ENCODE data around the gene PTGER1. TPM values are rescaled to one million over a fixed set of nuclear protein-coding genes. Genes with fewer than 3 reads are reported as not detected.

PTGER1 gene
- total RNA-seq, 2 donors from 2014 or later, result 0.81 to 1.0 TPM

- H3K4me1 Mint-ChIP-seq, result peaks cover 2% of the 10 kb centered on the region
- H3K4me3 ChIP-seq (ENCODE audit: low read length), result no peak overlapping the region
- no peaks in the 10 kb centered on the region for H3K9me3 ChIP-seq (ENCODE audit: control insufficient read depth, low read length)
- H3K27ac ChIP-seq (ENCODE audit: low read depth, low read length), result no peak overlapping the region
- H3K27me3 Mint-ChIP-seq (ENCODE audit: insufficient read depth), result no peaks in the 10 kb centered on the region
- H3K9me3 Mint-ChIP-seq, result no peaks in the 10 kb centered on the region
- H3K36me3 ChIP-seq (ENCODE audit: control insufficient read depth, insufficient read depth, low read length), result peaks cover 37% of the 10 kb centered on the region
- DNase-seq, result no peak
- no peak for TF ChIP-seq CTCF (conservative IDR thresholded peaks at IDR 0.05)
- H3K27ac Mint-ChIP-seq, result no peak overlapping the region
- H3K27me3 ChIP-seq (ENCODE audit: control insufficient read depth, insufficient read depth, low read length, poor library complexity, severe bottlenecking), result no peaks in the 10 kb centered on the region
- 91 to 97% methylated on average over 12 to 16 of the region's 16 CpGs for WGBS, 2 experiments (ENCODE audit: insufficient coverage in 1 of 2, insufficient read length in 1 of 2)
- H3K36me3 Mint-ChIP-seq (ENCODE audit: low read depth), result peaks cover 50% of the 10 kb centered on the region
- no peak overlapping the region for H3K4me3 Mint-ChIP-seq
- H3K9ac ChIP-seq (ENCODE audit: extremely low read depth, low read length, poor library complexity, severe bottlenecking), result no peak overlapping the region
- no peaks in the 10 kb centered on the region for H3K4me1 ChIP-seq (ENCODE audit: control insufficient read depth, insufficient read depth, low read length)
Observed at GRCh38 chr19:14487370-14488125, 12.4 kb upstream of the PTGER1 start.

GRCh38 chr19:14482172-14482941, 7.2 kb upstream of the PTGER1 start:
- H3K9ac ChIP-seq (ENCODE audit: extremely low read depth, low read length, poor library complexity, severe bottlenecking), result no peak overlapping the region

GRCh38 chr19:14480700-14481079, 5.5 kb upstream of the PTGER1 start:
- no peak for TF ChIP-seq CTCF (conservative IDR thresholded peaks at IDR 0.05)
- H3K4me3 ChIP-seq (ENCODE audit: low read length), result no peak overlapping the region
- no peak overlapping the region for H3K4me3 Mint-ChIP-seq

More at GRCh38 chr19:14482172-14482941, 7.2 kb upstream of the PTGER1 start:
- H3K27ac ChIP-seq (ENCODE audit: low read depth, low read length), result no peak overlapping the region
- WGBS, 2 experiments (ENCODE audit: insufficient coverage in 1 of 2, insufficient read length in 1 of 2), result 97 to 100% methylated on average over 5 to 17 of the region's 18 CpGs
- no peaks in the 10 kb centered on the region for H3K9me3 ChIP-seq (ENCODE audit: control insufficient read depth, low read length)
- peaks cover 38% of the 10 kb centered on the region for H3K36me3 Mint-ChIP-seq (ENCODE audit: low read depth)
- H3K36me3 ChIP-seq (ENCODE audit: control insufficient read depth, insufficient read depth, low read length), result peaks cover 41% of the 10 kb centered on the region
- H3K27ac Mint-ChIP-seq, result no peak overlapping the region
- no peak for DNase-seq
- H3K27me3 Mint-ChIP-seq (ENCODE audit: insufficient read depth), result no peaks in the 10 kb centered on the region
- no peak overlapping the region for H3K4me3 Mint-ChIP-seq
- H3K4me1 Mint-ChIP-seq, result peaks cover 2% of the 10 kb centered on the region
- H3K4me3 ChIP-seq (ENCODE audit: low read length), result no peak overlapping the region
- H3K9me3 Mint-ChIP-seq, result no peaks in the 10 kb centered on the region
- H3K27me3 ChIP-seq (ENCODE audit: control insufficient read depth, insufficient read depth, low read length, poor library complexity, severe bottlenecking), result no peaks in the 10 kb centered on the region
- no peak for TF ChIP-seq CTCF (conservative IDR thresholded peaks at IDR 0.05)
- no peaks in the 10 kb centered on the region for H3K4me1 ChIP-seq (ENCODE audit: control insufficient read depth, insufficient read depth, low read length)

More at GRCh38 chr19:14480700-14481079, 5.5 kb upstream of the PTGER1 start:
- Mint-ChIP-seq H3K9me3 (no peaks in the 10 kb centered on the region), H3K27me3 (ENCODE audit: insufficient read depth) (no peaks in the 10 kb centered on the region), H3K27ac (no peak overlapping the region), H3K36me3 (ENCODE audit: low read depth) (peaks cover 33% of the 10 kb centered on the region), H3K4me1 (peaks cover 9% of the 10 kb centered on the region)
- H3K27ac ChIP-seq (ENCODE audit: low read depth, low read length), result no peak overlapping the region
- no peaks in the 10 kb centered on the region for H3K9me3 ChIP-seq (ENCODE audit: control insufficient read depth, low read length)
- WGBS, 2 experiments (ENCODE audit: insufficient coverage in 1 of 2, insufficient read length in 1 of 2), result 82 to 93% methylated on average over 3 to 5 of the region's 5 CpGs
- H3K27me3 ChIP-seq (ENCODE audit: control insufficient read depth, insufficient read depth, low read length, poor library complexity, severe bottlenecking), result no peaks in the 10 kb centered on the region
- peaks cover 34% of the 10 kb centered on the region for H3K36me3 ChIP-seq (ENCODE audit: control insufficient read depth, insufficient read depth, low read length)
- H3K9ac ChIP-seq (ENCODE audit: extremely low read depth, low read length, poor library complexity, severe bottlenecking), result no peak overlapping the region
- no peak for DNase-seq
- H3K4me1 ChIP-seq (ENCODE audit: control insufficient read depth, insufficient read depth, low read length), result no peaks in the 10 kb centered on the region
